Choroid plexus epithelial cell (primary cell): ENCODE data around the gene POLE.
A peak's percentile ranks its signal among the peaks of the same experiment; 100 is the strongest.

Experiments used
- DNase-seq: peaks from one replicate; pipeline ENCODE4 v3.0.0-alpha.2; 2010; ENCODE audit warnings: low read depth
- H3K4me3 ChIP-seq: 2 replicates; pipeline ENCODE4 v1.5.1; 2011; ENCODE audit warnings: low read depth, mild to moderate bottlenecking, control low read depth, low read length, moderate library complexity
- TF ChIP-seq, protein P1 (sequence below): conservative IDR thresholded peaks from 2 replicates; pipeline ENCODE4 v1.5.1; 2011; ENCODE audit warnings: low read depth, mild to moderate bottlenecking, control low read depth, inconsistent platforms, low read length, moderate library complexity

The POLE gene

DNA sequence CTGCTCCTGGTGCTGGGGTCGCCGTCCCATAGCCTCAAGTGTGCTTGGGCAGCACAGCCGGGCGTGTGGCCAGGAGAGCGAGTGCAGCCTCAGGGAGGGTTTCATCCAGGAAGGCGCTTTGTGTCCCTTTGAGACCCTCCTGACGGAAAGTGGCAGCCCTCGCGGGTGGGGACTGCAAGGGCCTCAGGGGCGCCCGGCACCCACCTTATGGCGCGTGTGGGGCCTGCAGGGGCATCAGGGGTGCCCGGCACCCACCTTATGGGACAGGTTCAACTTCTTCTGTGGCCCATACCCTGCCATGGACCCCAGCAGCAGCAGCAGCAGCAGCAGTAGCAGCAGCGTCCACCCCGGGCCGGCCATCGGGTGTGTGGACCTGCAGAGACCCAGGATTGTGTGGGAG is 81.2 kb downstream of the POLE start:
- DNase-seq, result no peak
- H3K4me3 ChIP-seq, result no peak overlapping the region
- TF ChIP-seq, protein P1, sequence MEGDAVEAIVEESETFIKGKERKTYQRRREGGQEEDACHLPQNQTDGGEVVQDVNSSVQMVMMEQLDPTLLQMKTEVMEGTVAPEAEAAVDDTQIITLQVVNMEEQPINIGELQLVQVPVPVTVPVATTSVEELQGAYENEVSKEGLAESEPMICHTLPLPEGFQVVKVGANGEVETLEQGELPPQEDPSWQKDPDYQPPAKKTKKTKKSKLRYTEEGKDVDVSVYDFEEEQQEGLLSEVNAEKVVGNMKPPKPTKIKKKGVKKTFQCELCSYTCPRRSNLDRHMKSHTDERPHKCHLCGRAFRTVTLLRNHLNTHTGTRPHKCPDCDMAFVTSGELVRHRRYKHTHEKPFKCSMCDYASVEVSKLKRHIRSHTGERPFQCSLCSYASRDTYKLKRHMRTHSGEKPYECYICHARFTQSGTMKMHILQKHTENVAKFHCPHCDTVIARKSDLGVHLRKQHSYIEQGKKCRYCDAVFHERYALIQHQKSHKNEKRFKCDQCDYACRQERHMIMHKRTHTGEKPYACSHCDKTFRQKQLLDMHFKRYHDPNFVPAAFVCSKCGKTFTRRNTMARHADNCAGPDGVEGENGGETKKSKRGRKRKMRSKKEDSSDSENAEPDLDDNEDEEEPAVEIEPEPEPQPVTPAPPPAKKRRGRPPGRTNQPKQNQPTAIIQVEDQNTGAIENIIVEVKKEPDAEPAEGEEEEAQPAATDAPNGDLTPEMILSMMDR, result no peak

GRCh38 chr12:132604668-132605441 is 82.3 kb downstream of the POLE start:
- no peak for DNase-seq
- no peak overlapping the region for H3K4me3 ChIP-seq
- TF ChIP-seq, protein P1, result no peak

DNA sequence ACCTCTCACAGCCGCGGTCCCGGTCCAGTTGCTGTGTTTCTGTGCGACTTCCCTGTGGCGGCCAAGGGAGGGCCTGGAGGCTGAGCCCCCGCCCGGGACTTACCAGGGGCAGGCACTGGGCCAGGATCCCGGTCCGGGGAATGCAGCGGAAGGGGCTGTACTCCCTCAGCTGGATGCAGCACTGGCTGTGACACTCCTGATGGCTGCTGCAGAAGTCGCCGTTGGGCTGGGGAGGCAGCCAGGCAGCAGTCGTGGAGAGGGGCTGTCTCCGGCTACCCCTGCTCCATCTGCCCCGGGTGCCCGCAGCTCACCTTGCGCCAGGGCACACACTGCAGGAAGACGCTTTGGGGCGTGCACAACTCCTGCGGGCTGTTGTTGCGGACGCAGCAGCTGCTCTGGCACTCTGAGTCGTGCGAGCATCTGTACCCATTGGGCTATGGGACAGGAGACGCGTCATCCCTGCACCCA is 83.0 kb downstream of the POLE start:
- no peak for DNase-seq
- TF ChIP-seq, protein P1, result no peak
- no peak overlapping the region for H3K4me3 ChIP-seq

DNA sequence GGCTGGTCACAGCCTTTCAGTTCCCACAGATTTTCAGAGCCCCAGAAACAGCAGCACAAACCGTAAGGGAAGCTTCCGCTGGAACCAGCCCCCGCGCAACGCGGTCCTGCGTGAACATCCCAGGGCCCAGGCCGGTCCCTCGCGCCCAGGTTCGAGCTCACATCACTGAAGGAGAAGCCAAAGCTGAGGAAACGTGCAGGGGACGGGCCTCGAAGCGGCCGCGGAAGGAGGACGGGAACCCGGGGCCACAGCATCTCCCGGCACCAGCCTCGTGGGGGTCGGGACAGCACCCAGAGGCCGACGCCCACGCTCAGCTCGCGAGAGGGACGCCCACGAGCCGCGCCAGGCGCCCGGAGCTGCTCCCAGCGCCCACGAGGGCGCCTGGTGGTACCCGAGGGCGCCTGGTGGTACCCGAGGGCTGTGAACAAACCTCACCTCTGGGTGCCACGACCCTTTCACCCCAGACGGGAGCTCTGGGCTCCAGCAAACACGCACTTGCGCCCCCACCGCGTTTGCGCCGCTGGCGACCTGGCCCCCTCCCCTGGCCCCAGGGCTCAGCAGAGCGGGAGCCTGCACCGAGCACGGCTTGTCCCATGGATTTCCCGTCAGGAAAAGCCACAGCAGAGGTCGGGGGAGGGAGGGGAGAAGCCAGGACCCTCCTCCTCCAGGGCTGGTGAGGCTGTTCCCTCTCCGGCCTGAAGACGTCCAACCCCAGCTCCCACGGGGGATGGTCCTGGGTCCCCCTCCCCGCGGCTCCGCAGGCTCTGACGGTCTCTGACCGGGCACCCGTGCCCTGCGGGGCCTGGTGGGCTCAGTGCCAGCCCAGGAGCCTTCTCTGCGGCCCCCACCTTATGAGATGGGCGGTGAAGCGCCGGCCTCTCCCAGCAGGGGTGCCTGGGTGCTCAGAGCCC is 83.6 kb downstream of the POLE start:
- DNase-seq, result no peak
- TF ChIP-seq, protein P1, result no peak
- no peak overlapping the region for H3K4me3 ChIP-seq

- no peak overlapping the region for H3K4me3 ChIP-seq
- TF ChIP-seq, protein P1, result no peak
- DNase-seq, result peak; percentile 26
These were observed 84.4 kb downstream of the POLE start for GRCh38 chr12:132602572-132603239.

DNA sequence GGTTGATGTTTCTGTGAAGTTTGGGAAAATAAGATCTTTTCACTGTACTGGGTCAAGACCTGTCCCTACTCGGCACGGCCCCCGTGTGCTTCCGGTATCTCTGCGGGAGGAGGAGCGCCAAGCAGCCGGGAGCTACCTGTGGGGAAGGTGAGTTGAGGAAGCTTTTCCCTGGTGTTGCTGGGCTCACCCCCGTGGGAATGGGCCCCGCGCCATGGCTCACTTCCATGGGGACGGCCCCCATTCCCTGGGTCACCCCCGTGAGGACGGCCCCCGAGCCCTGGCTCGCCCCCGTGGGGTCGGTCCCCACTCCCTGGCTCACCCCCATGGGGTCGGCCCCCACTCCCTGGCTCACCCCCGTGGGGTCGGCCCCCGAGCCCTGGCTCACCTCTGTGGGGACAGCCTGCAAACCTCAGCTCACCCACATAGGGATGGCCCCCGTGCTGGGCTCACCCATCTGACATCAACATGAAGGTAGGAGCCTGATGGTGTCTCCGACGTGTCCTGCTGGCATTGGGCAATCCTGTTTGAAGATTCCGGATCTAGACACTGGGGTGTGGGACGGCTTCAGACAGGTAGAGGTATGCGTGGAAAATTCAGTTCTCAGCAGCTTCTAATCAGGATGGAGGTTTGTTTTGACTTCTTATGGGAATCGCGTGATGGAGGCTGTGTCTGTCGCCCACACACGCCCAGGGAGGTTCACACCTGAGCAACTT is 85.8 kb downstream of the POLE start:
- no peak overlapping the region for H3K4me3 ChIP-seq
- no peak for DNase-seq
- TF ChIP-seq, protein P1, result no peak
